HG03135 (cell line): ENCODE data around the gene WDR87.

Experiments used
- ATAC-seq: cut with Tn5 transposase; IDR thresholded peaks from one replicate; pipeline ENCODE4 v1.9.1; 2021; ENCODE audit warnings: mild to moderate bottlenecking, moderate library complexity; ENCODE audit not compliant: unreplicated experiment

The WDR87 gene

DNA sequence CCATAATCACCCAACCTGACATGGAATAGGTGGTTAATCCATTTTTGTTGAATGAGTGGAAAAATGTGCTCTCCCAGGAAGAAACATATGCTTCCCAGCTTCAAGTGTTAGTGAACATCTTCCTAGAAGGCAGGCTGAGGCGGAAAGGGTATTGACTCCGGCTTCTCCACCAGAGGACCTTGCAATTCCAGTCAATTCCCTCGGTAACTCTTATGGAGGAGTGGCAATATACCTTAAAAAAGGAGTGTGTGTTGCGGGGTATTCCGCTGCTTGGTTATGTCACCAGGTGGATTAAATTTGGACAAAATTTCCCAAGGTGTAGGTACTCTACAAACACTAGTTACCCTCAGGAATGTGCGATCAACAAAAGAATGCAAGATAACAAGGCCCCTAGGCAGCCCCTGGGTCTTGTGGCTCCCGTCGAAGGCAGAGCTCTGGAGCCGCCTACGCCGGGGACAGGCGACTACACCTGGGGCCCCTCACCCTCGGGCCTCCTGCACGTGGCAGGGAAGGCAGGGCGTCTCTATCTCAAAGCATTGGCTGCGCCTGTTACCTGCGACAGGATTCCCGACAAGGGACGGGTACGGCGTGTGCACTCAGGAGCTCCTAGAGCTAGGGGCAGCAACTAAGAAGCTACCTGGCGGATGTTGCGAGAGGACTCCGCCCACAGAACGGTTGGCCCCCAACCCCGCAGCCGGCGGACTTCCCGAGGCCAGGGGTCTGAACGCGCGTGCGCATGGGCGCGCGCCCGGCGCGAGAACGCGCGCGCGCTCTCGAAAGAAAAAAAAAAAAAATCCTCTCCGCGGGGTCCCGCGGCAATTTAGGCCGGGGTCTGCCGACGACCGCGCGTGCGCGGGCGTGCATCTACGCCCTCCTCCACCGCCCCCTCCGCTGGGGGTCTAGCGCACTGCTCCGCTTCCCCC is at the start of gene WDR87:
TSS of gene WDR87 (minus strand) at position 649 of the 923 bp plus-strand sequence. CDS start 8,355 bp downstream, outside the sequence.
- ATAC-seq = peak; percentile 8

DNA sequence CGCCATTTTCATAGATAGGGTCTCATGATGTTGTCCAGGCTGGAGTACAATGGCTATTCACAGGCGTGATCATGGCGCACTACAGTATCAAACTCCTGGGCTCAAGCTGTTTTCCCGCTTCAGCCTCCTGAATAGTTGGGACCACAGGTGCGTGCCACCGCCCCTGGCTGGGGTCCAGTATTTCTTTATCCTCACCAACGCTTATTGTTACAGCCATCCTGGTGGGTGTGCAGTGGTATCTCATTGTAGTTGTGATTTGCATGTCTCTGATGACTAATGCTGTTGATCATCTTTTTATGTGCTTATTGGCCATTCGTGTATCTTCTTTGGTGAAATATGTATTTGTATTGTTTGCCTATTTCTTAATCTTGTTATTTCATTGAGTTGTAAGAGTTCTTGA is 49.6 kb upstream of the WDR87 start:
- ATAC-seq = no peak

- no peak for ATAC-seq
Observed at GRCh38 chr19:37954421-37954874, 48.1 kb upstream of the WDR87 start.

DNA sequence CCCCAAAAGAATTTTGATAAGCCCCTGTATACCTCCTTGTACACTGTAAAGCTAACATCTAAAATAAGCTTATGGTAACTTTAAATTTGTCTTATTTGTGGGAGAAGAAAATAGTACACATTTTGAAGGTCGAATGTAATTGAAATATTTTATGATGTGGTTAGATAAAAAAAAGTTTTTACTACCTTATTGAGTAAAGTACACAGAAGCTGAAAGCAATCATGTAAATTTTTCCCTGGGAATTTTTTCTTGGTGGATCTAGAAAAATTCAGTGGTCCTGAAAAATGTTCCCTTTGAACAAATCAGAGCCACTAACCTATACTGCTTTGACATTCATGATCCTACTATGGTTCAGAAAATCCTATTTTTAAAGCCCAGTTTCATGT is 47.5 kb upstream of the WDR87 start:
- ATAC-seq = no peak

- ATAC-seq = no peak
Observed at GRCh38 chr19:37953171-37953917, 47.0 kb upstream of the WDR87 start.

DNA sequence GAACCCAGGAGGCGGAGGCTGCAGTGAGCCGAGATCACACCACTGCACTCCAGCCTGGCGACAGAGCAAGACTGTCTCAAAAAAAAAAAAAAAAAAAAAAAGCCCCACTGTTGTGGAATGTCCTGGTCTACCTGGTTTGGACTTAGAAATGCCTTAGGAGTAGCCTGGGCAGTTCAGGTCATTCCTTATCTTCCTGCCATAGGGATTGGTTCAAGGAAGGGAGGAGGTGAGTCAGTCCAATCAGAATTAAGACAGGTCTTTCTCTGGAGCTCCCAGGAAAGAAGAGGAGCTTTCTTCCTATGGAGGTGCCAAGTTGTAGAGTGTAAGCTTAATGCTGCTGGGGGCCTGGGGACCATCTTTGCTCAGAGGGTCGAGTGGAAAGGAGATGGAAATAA is 45.4 kb upstream of the WDR87 start:
- no peak for ATAC-seq

- no peak for ATAC-seq
Observed at GRCh38 chr19:37950471-37951175, 44.2 kb upstream of the WDR87 start.

DNA sequence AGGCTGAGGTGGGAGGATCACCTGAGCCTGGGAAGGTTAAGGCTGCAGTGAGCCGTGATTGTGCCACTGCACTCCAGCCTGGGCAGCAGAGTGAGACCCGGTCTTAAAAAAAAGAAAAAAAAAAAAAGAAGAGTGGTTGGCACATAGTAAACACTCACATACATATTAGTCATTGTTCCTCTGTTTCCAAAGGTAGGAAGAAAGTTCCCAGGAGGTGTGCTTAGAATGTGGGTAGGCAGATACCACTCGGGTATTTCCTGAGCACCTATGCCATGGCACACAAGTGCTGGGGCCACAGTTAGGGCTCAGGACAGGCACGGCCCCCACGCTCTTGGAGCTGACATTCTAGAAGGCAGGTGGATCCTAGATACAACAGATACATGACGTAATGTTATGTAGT is 42.0 kb upstream of the WDR87 start:
- ATAC-seq = no peak

DNA sequence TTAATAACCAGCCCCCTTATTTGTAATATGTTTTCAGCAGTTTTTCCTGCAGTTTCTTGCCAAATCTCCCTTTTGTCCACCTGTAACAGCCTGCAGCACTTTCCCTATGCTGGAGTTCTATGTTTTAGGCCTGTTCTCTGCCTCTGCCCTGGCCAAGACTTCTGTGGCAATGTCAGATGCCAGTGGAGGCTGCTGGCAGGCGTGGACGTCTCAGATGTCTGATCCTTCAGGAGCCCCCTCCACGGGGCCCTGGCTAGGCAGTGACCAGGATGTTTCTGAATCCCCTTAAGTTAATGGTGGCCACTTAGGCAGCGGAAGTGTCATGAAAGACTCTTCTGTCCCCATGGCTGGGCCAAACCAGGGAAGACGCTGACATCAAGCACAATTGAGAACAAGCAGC is 41.4 kb upstream of the WDR87 start:
- ATAC-seq = no peak

DNA sequence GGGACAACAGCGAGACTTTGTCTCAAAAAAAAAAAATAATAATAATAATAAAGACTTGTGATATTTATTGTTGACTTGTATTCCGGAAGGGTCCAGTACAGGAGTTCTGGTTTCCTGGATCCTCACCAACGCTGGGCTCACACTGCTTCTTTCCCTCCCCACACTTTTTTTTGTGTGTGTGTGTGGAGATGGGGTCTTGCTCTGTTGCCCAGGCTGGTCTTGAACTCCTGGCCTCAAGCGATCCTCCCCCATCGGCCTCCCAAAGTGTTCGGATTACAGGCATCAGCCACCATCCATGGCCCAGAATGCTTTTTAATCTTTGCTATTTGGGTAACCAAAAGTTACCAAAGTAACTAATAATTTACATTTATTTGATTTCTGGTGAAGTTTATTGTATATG is 39.7 kb upstream of the WDR87 start:
- ATAC-seq = no peak

- ATAC-seq = no peak
Observed at GRCh38 chr19:37943480-37943879, 37.1 kb upstream of the WDR87 start.

- ATAC-seq = no peak
Observed at GRCh38 chr19:37942516-37942902, 36.1 kb upstream of the WDR87 start.

GRCh38 chr19:37941782-37942515 is 35.6 kb upstream of the WDR87 start:
- no peak for ATAC-seq

- ATAC-seq = no peak
Observed at GRCh38 chr19:37938353-37938752, 32.0 kb upstream of the WDR87 start.

DNA sequence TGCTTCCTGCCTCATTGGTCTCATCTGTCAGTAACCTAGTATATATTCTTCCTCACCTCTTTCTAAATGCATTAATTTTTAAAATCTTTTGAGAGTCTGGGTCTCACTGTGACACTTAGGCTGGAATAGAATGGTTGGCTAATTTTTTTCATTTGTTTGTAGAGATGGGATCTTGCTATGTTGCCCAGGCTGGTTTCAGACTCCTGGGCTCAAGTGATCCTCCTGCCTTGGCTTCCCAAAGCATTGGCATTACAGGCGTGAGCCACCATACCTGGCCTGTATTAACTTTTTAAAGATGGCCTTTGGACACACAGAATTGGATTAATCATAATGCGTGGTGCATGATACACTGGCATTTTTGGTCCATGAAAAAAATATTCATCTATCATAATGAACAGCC is 30.5 kb upstream of the WDR87 start:
- ATAC-seq = no peak

DNA sequence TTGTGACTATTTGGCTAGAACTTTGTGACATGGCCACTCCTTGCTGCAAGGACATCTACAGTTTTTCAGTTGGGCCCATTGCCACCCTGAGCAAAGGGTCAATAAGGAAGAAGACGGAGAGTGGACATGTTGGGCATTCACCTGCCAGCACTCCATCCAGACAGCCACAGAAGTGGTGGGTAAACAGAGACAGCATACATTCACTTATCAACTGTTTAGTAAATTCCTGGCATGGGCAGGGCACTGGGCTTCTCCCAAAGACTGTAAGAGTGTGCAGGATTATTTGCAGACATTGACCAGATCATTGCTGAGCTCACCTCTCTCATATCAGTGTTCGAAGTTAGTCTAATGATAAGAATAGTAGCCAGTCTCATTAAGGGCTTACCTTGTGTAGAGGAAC is 29.8 kb upstream of the WDR87 start:
- no peak for ATAC-seq

DNA sequence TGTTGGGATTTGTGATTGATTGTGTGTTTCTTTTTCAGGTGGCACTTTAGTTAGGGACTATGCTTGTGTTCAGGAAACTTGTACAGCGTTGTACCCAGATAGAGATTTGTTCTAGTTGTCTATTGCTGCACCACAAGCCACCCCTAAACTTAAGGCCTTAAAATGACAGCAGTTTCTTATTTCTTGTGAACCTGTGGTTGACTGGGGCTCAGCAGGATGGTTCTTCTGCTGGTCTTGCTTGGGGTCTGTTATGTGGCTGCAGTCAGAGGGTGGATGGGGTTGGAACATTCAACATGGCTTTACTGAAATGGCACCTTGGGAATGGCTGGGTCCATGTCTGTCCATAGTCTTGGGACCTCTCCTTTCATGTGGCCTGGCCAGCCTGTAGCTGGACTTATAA is 28.9 kb upstream of the WDR87 start:
- ATAC-seq = no peak

DNA sequence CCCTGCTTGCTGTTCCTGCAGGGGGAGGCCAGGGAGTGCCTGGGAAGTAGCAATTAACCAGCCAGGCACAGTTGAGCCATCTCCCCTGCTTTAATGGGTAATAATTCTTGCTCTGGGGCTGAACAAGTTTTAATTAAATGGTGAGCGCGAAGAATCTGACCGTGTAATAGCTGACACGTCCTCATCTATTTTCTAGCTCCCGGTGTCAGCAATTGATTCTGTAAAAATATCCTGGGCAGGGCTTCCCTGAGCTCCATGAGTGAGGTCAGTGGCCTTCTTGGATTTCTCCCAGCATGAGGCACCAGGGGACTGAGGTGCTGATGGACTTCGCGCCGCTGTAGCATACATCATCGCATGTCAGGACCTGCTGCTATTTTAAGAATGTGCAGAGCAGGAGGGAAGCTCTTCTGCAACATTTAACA is 27.6 kb upstream of the WDR87 start:
- ATAC-seq = no peak

GRCh38 chr19:37932985-37933936 is 26.9 kb upstream of the WDR87 start:
- ATAC-seq = no peak
